ENCODE results near the gene C10orf71.

The C10orf71 gene, protein sequence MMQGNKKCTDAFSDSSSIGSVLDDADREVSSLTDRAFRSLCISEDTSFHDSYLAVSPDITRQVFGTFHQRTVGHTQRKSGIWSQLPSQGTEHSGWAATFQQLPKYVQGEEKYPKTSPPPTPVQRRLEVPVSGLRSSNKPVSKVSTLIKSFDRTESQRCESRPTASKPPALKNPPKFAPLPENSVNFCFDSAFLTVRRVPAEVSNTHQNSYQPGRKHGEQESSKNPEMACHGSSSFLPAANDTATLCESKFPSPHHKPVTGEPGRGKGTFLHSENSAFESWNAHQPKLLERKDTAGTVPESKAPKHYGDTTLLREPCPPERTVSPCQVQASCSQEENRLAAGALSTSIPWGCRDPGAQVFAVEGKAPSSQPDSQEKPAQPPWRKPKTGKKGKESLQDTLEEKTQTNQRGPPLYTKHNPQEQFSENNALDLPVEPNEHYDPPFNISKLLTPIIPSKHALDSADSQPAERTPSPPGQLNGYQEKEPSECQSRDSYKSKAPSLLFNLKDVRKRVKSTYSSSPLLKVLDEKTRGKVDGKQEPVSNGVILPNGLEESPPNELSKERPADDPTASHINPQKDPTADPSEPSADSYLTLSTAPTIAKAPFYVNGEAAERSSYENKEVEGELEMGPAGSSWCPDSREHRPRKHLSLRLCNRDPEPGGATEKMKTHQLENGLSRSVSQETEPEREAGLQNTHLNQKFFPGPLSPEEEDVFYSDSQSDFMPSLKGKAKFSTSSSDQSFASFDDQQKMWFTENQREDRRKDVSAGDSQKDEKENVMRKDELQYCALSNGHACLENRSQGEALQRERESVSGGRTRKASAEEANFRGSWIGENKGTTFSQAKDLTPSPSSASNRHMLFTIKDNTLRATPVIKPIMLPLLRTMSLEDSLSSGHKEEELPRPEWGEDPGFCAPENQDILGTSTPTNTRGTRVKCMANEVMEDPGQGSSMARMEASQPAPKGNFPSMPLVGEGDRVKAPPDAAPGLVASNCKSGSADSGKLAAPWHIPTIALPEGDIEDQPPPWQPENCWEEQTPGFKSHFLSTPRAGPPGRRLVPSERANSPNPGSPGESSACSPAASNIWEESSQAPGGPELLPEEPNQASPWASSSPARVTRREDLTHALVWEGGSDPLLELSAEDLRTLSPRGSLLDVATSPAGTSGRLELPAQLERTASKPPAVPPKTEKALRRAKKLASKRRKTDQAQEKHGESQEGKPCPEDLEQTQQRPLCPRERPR (N-terminal part only)

DNA sequence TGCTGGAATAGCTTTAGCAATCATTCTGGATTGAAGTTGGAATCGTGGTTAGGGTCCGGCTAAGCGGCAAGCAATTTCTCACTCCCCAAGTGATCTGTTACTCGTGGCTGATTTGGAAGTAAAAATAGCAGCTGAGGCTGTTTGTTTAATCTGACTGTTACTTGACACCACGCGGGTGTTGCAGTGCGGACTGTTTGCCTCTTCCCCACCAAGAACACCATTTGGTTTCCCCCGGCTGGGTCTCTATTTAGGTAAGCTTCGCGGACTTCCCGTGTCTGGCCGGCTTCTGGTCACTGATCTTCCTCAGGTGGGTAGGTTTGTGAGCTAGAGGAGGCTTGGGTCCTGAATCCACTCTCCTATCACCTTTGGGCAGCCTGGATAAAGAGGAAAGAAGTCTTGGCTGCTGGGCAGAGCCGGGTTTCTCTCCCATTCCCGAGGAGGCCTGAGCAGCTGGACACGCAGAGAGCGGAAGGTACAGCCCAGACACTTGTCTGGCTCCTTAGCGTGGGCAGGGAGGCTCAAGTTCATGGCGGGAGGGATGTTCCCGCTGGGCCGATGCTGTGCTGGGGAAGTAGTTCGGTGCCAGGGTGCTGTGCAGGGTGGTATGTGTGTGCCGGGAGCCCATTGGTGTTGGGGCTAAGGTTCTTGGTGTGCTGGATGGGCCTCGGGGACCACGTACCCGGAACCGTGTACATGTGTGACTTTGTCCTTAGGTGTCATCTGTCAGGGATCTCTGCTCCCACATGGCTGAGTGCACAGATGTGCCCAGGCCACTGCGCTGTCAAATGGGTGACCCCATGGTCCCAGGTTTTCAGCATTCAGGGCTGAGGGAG, at the start of gene C10orf71:
Gene C10orf71 (plus strand): TSS at position 188 of the 833 bp plus-strand sequence. CDS start 23,376 bp downstream, outside the sequence.
- no peak for DNase-seq (ENCODE audit: low spot score)

DNA sequence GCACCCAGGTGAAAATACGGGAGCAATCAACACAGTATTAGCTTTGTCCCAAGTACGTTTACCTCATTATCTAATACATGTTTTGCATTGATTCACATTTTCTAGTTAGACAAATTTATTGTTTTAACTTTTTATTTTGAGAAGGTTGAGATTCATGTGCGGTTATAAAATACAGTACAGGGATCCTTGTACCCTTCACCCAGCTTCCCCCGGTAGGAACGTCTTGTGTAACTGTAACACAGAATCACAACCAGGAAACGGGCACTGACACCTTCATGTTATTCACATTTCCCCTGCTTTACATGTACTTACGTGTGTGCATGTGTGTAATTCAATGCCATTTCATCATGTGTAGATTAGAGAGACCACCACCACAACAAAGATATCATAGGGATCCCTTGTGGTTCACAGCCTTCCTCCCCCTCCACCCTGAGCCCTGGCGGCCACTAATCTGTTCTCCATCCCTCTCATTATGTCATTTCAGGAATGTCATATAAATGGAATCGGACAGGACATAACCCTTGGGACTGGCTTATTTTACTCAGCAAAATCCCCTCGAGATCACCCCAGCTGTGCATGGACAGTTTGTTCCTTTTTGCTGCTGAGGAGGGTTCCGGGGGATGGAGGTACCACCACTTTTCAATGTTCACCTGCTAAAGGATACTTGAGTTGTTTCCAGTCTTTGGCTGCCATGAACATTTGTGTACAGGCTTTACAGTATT, 46.5 kb upstream of the C10orf71 start:
- no peak for DNase-seq (ENCODE audit: low spot score)

DNA sequence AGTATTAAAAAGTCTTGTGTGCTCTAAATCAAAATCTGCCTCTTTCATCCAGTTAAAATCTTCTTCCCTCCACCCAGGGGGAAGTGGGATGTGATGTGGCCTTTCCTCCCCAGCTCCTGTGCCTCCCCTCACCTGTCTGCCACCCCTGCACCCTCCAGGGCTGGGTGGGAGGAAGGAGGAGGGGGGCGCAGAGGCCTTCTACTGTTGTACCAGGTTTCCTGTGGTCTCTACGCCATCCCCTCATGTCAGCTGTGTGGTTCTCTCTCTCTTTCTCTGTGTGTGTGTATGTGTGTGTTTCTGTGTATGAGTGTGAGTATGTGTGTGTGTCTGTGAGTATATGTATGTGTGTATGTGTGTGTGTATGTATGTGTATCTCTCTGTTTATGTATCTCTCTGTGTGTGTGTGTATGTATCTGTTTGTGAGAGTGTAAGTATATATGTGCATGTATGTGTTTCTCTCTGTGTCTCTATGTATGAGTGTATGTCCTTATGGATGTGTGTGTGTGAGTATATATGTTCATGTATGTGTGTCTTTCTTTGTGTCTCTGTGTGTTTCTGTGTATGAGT, 45.5 kb upstream of the C10orf71 start:
- no peak for DNase-seq (ENCODE audit: low spot score)

DNA sequence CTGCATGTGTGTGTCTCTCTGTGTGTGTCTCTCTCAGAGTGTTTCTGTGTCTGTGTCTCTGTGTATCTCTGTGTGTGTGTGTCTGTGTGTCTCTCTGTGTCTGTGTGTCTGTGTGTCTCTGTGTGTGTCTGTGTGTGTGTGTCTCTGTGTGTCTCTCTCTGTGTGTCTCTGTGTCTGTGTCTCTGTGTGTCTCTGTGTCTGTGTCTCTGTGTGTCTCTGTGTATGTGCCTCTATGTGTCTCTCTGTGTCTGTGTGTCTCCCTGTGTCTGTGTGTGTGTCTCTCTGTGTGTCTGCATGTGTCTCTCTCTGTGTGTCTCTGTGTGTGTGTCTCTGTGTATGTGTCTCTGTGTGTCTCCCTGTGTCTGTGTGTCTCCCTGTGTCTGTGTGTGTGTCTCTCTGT, 44.8 kb upstream of the C10orf71 start:
- no peak for DNase-seq (ENCODE audit: low spot score)

DNA sequence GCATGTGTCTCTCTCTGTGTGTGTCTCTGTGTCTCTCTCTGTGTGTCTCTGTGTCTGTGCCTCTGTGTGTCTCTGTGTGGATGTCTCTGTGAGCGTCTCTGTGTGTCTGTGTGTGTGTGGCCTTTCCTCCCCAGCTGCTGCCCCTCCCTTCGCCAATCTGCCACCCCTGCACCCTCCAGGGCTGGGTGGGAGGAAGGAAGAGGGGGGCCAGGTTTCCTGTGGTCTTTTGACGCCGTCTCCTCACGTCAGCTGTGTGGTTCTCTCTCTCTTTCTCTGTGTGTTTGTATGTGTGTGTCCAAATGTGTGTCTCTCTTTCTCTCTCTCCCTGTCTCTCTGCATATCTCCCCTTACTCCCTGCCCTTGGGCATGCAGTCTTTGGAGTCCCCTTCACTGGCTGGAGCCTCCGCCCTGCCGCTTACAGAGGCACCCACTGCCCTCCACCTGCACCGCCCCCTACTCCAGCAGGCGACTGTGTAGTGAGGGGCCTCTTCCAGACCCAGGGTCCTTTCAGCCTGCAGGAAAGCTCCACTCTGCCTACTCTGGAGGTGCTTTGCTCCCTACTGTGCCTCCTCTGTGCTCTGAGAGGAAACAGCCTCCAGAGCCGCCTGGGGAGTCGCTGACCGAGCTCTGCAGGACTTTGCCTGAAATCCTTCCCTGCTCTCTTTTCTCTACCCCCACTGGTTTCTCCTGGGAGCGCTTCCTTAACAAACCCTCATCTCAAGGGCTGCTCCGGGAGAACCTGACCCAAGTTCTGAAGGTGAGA, 44.2 kb upstream of the C10orf71 start:
- no peak for DNase-seq (ENCODE audit: low spot score)

DNA sequence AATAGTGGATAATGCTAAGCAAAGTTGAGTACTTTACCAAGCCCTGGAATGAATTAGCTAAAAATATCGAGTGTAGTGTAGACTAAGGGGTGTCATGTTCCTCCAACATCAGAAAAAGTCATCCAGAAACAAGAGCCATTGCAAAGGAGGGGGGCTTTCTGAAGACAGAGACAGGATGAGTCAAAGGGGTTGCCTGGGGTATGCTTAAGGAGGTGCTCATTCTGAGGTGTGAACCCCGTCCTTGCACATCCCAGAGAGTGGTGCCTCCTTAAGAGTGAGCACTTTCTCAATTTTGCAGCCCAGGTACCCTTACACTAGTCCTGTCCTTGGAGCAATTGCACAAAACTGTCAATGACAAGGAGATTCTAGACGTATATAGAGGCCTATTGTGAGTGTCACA, 43.1 kb upstream of the C10orf71 start:
- DNase-seq (ENCODE audit: low spot score): no peak

DNA sequence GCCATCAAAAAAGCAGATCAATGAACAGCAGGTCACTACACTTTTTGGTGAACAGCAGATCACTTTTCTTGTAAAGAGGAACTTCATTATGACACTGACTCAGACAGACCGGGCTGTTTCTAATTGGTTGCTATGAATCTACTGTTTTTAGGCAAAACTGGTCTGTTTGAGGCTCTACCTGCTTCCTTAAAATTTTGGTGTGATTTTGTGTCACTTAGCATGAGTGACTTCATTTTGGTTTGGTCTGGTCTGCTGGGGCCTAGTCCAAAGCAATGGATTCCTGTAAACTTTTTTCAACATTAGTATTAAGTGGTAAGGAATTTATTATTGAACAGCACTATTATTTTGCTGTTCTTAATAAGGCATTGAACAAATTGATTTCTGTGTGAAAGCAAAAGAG, 41.8 kb upstream of the C10orf71 start:
- no peak for DNase-seq (ENCODE audit: low spot score)

DNA sequence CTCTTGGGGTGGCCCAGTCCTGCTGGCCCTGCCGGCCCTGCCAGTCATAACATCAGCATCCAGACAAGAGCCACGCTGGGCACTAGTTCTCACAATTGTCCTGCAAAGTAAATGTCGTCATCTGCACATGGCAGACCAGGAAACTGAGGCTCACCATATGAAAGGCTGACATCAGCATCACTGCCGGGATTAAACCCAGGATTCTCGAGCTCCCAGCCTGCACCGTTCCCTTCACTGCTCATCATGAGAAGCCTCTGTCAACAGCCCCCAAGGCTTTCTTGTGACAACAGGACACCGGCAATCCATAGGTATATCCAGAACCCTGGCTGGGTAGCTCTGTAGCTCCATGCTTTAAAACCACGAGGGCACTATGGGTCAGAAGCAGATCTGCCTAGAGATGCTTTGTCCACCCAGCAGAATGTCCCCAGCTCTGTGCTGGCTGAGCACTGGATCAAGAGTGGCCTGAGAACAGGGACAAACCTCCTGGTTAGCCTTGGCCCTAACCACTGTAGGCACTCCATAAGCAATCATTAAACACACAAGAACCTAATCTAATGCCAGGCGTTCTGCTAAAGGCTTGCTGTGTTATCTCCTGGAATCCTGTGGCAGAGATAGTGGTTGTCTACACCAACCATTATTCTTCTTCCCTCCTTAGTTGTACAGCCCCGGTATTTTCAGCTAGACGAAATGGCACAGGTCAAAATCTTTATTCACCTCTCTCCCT, 41.2 kb upstream of the C10orf71 start:
- no peak for DNase-seq (ENCODE audit: low spot score)

DNA sequence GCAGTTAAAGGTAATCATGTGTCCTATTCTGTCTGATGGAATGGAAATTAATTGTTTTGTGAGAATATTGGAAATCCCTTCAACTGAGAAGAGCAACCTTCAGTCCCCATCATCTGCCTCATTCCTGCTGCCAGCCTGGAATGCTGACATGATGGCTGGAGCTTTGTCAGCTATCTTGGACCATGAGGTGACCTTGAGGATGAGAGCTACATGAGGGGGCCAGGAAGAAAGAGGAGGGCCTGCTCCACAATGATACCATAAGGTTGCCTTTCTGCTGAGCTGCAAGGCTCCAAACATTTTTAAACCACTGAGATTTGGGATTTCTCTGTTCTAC, 40.7 kb upstream of the C10orf71 start:
- DNase-seq (ENCODE audit: low spot score): no peak

DNA sequence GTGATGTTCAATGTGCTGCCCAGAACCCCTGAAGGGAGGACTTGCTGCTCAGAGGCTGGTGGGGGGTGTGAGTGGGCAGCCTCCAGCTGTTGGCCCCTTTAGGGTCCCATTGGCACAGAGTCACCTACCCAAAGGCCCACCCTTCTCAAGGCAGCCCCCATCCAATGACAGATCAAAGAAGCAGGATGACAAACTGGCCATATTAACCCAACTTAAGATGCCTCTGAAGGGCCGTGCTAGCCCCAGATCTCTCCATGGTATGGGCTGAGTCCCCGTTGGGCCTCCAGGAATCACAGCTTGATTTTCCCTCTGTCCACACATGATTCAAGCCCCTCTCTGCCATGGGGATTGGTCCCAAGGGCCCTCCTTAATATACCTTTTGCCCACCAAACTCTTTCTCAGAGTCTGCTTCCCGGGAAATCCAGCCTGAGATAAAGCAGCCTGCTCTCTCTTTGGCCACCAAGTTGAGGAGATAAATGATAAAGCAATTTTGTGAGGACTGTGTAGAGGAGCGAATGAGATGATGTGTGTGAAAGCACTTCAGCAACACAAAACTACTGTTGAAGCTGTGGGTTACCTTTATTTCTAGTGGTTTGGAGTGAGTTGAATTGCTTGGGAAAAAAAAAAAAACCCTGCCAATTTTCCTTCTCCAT, 38.2 kb upstream of the C10orf71 start:
- no peak for DNase-seq (ENCODE audit: low spot score)

DNA sequence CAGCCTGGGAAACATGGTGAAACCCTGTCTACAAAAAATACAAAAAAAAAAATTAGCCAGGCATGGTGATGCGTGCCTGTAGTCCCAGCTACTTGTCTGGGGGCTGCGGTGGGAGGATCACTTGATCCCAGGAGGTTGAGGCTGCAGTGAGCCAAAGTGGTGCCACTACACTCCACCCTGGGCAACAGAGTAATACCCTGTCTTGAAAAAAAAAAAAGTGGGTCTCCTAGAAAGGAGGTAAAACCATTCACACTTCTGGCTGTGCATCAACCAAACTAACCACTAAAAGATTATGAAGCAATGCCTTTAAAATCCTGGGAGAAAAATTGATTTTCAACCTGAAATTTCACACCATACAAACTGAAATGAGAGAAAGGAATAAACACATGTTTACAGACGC, 35.4 kb upstream of the C10orf71 start:
- DNase-seq (ENCODE audit: low spot score): no peak

DNA sequence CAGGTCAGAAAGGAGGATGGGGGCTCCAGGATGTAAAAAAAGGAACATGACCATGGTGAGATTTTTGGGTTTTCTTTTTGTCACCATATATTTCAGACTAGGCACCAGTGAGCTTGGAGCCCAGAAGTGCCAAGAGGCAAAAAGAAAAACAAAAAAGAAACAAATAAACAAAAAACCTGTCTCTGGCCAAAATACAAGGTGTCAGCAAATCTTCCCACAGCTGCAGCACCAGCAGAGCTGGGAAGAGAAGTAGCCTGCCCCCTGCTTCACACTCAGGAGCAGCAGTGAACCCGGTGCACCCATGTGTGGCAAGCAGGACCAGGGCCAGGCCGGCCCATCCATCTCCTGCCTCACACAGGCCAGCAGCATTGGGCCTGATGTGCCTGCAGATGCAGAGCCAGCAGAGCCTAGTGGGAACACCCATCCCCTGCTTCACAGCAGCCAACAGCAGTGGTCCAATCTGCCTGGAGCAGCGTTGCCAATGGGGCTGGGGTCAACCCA, 34.7 kb upstream of the C10orf71 start:
- no peak for DNase-seq (ENCODE audit: low spot score)

DNA sequence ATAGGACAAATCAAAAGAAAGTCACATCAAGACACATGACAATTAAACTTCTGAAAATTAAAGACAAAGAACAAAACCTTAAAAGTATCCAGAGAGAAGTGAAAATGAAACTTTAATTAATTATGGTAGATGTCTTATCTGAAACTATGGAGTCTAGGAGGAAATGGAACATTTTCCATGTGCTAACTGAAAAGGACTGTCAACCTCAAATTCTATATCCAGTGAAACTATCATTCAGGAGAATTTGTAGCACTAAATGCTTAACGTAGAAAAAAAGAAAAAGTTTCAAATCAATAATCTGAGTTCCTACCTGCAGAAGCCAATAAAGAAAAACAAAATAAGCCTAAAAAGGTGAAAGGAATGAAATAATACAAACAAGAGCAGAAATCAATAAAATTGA, 33.1 kb upstream of the C10orf71 start:
- DNase-seq (ENCODE audit: low spot score): no peak

DNA sequence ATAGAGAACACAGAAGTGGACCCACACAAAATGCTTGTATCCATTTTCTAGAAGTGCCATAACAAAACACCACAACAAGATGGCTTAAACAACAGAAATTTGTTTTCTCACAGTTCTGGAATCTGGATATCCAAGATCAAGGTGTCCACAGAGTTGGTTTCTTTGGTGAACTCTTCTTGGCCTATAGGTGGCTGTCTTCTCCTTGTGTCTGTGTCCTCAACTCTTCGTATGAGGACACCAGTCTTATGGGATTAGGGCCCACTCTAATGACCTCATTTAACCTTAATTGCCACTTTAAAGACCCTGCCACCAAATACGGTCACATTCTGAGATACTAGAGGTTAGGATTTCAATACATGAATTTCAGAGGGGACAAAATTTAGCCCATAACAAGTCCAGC, 30.8 kb upstream of the C10orf71 start:
- DNase-seq (ENCODE audit: low spot score): no peak

DNA sequence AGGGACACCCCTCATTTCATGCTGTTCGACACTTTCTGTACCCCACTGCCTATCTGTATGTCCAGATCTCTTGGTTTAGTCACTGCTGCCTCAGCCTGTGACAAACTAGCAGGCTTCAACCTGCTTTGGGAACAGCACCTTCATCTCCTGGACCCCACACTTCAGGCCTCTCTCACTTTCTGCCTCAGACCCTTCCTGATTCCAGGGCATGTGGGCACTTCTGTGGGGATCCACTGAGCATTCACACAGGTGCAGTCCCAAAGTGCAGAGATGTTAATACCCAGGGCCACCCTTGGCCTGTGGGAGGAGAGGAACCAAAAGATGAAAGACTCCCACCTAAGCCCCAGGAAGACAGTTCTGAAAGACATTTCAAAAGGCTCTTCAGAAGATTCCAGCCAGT, 29.4 kb upstream of the C10orf71 start:
- no peak for DNase-seq (ENCODE audit: low spot score)

DNA sequence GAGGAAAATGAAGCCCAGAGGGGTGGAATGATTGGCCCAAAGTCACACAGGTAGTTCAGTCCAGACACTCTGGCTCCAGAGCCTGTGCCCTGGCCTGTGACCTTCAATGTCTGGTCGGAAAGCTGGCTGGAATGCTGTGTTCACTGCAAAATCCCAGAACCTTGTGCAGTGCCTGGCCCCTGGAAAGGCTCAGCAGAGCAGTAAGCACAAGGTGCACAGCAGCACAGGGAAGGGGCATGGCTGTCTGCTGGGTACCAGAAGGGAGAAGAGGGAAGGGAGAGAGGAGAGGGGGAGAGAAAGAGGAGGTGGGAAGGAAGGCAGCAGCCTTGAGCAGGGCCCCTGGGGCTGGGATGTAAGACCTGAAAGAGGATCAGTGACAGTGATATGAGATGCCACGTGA, 28.4 kb upstream of the C10orf71 start:
- no peak for DNase-seq (ENCODE audit: low spot score)

DNA sequence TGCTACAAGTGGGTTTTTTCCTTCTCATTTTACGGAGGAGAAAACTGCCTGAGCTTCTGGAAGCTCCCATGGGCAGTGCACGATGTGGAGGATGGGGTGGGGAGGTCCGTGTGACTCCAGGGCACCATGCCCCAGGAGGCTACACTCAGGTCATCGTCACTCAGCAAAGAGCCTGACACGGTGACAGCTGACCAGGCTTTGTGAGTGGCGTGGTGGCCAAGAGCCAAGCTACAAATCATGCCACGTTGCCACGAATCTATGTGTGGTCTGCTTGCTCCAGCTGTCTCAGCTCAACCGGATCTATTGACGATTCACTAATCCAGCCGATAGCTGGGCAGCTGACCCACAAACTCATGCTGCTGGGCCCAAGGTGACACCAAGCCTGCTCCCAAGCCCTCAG, 27.6 kb upstream of the C10orf71 start:
- no peak for DNase-seq (ENCODE audit: low spot score)

DNA sequence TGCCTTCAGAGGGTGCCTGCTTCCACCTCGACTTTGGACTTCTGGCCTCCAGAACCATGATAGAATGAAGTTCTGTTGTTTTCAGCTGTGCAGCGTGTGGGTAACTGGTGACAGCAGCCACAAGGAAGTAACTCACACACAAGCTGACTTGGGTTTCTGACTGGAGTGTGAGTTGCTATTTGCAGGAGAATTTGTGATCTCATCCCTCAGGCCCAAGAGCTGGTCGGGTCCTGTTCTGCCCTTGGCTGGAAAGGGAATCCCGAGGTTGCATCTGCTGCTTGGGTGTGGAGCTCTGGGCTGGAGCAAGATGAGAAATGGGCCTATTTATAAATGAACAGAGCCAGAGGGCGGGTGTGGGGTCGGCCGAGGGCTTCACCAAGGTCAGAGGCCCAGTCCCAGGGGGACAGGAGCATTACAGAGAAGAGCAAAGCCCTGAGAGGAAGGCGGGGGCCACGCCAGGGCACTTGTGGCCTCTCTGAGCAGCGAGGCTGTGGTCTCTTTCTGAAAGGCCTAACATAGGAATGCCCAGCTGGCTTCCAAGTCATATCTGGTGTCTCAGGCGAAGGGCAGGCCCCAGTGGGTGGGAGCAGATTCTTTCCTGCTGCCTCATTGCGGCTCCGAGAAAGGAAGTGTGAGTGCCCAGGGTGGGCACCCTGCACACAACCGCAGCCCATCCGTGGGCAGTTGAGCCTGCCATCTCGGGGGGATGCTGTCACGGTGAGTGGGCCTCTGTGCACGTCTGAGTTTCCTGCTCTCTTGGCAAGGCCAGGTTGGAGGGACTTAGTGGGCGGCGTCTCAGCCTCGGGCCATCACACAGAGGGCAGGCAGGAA, 26.5 kb upstream of the C10orf71 start:
- no peak for DNase-seq (ENCODE audit: low spot score)

Measured in SW480 (cell line).